GM12872 (cell line): ENCODE measurements around the gene TCP11.

Experiments used
- CTCF ChIP-seq: IDR thresholded peaks from 3 replicates; pipeline ENCODE4 v1.5.1; 2011; ENCODE audit warnings: low read depth, mild to moderate bottlenecking, low read length, moderate library complexity; ENCODE audit not compliant: insufficient read depth

TCP11 gene

GRCh38 chr6:35128496-35128895 lies 12.6 kb downstream of the TCP11 start:
- TF ChIP-seq CTCF = no peak

- no peak for TF ChIP-seq CTCF
These were observed 13.1 kb downstream of the TCP11 start for GRCh38 chr6:35128042-35128441.

GRCh38 chr6:35124356-35124755 lies 16.8 kb downstream of the TCP11 start:
- no peak for TF ChIP-seq CTCF

GRCh38 chr6:35120746-35121145 lies 20.4 kb downstream of the TCP11 start:
- no peak for TF ChIP-seq CTCF

GRCh38 chr6:35108309-35108885 lies 32.7 kb downstream of the TCP11 start:
- TF ChIP-seq CTCF = no peak

- TF ChIP-seq CTCF = no peak
These were observed 36.1 kb downstream of the TCP11 start for GRCh38 chr6:35105078-35105477.

GRCh38 chr6:35099116-35099515 lies 42.0 kb downstream of the TCP11 start:
- TF ChIP-seq CTCF = no peak
